HCT116 (cell line): ENCODE results near the gene CCL13. TPM values are rescaled to one million over a fixed set of nuclear protein-coding genes. Genes with fewer than 3 reads are reported as not detected.

Experiments
- ATAC-seq: fragments of 200-7000 bp; cut with Tn5 transposase; 2 replicates; pipeline ENCODE4 v1.9.1; 2020; ENCODE audit warnings: mild to moderate bottlenecking, moderate library complexity
- BruUV-seq: library from RNA; stranded (reverse); fragments of 400-500 nt; replicated peaks from 2 replicates; lab custom pipeline; 2021; lab: Mats Ljungman, UMichigan
- CTCF ChIA-PET: fragments of 300-600 bp; sonication (Branson Sonifier 250); formaldehyde crosslinking; loops from one replicate; lab custom pipeline; 2021; ENCODE audit warnings: antibody characterized with exemption; lab: Charles Lee
- POLR2A ChIA-PET: fragments of 300-600, 350-600 bp; sonication (Branson Sonifier 250); formaldehyde crosslinking; loops from one replicate; lab custom pipeline; 2021; ENCODE audit warnings: antibody characterized with exemption; lab: Charles Lee
- RAD21 ChIA-PET, 2 experiments: fragments of 300-600 bp; sonication (Branson Sonifier 250); formaldehyde crosslinking; loops; one replicate each; lab custom pipeline; 2023; ENCODE audit warnings: low total read pairs in 2 of 2; ENCODE audit not compliant: uncharacterized antibody in 2 of 2, unreplicated experiment in 2 of 2, low non-redundant PET in 1 of 2; lab: Charles Lee
- DNase-seq: peaks from one replicate; pipeline ENCODE4 v3.0.0-alpha.2; 2010; ENCODE audit warnings: low read depth, low spot score
- H2AFZ ChIP-seq: fragments of 200-600 bp; shearing (Covaris generic), sonication (generic); 2 replicates; pipeline ENCODE4 v1.6.1; 2017; ENCODE audit warnings: low read depth, mixed run types, mixed read lengths, antibody characterized with exemption, low read length; ENCODE audit not compliant: poor library complexity, severe bottlenecking
- H3K27ac ChIP-seq: 2 replicates; pipeline ENCODE4 v1.5.1; 2012; ENCODE audit warnings: low read depth, low read length
- H3K27me3 ChIP-seq: fragments of 200-600 bp; sonication (generic); 2 replicates; pipeline ENCODE4 v1.6.1; 2016; ENCODE audit warnings: mixed run types, low read length, mixed read lengths; ENCODE audit not compliant: insufficient read depth
- H3K36me3 ChIP-seq, 2 experiments: fragments of 200-500 bp in 1 of 2; fragments of 200-600 bp in 1 of 2; sonication (Bioruptor generic) in 1 of 2; sonication (generic) in 1 of 2; 2 replicates each; pipeline versions ENCODE4 v1.5.1 to v1.6.1; 2014 to 2016; ENCODE audit warnings: low read length in 2 of 2, inconsistent platforms in 1 of 2, mixed read lengths in 1 of 2, mixed run types in 1 of 2; ENCODE audit not compliant: insufficient read depth in 2 of 2, control insufficient read depth in 1 of 2
- H3K4me1 ChIP-seq, 2 experiments: fragments of 200-600 bp in 1 of 2; sonication (generic) in 1 of 2; 2 replicates each; pipeline versions ENCODE4 v1.5.1 to v1.6.1; 2012 to 2017; ENCODE audit warnings: low read length in 2 of 2, inconsistent platforms in 1 of 2, mild to moderate bottlenecking in 1 of 2, mixed read lengths in 1 of 2, mixed run types in 1 of 2, moderate library complexity in 1 of 2; ENCODE audit not compliant: insufficient read depth in 2 of 2, control insufficient read depth in 1 of 2
- H3K4me2 ChIP-seq: fragments of 200-600 bp; sonication (generic); 2 replicates; pipeline ENCODE4 v1.6.1; 2017; ENCODE audit warnings: mixed run types, low read length, mixed read lengths
- H3K4me3 ChIP-seq, 2 experiments: fragments of 200-600 bp in 1 of 2; sonication (generic) in 1 of 2; replicated peaks in 1 of 2; 2 replicates each; pipeline ENCODE4 v1.5.1; 2011 to 2016; ENCODE audit warnings: low read length in 2 of 2, control low read depth in 1 of 2, low read depth in 1 of 2, mild to moderate bottlenecking in 1 of 2, mixed read lengths in 1 of 2, mixed run types in 1 of 2
- H3K79me2 ChIP-seq: fragments of 200-600 bp; sonication (generic); 2 replicates; pipeline ENCODE4 v1.6.1; 2017; ENCODE audit warnings: mild to moderate bottlenecking, mixed run types, low read length, moderate library complexity, mixed read lengths; ENCODE audit not compliant: insufficient read depth
- H3K9ac ChIP-seq: fragments of 200-600 bp; sonication (generic); 2 replicates; pipeline ENCODE4 v1.6.1; 2016; ENCODE audit warnings: low read length, mixed read lengths
- H3K9me2 ChIP-seq: fragments of 200-600 bp; sonication (generic), shearing (Covaris generic); 2 replicates; pipeline ENCODE4 v1.6.1; 2017; ENCODE audit warnings: mixed run types, mild to moderate bottlenecking, moderate library complexity; ENCODE audit not compliant: insufficient read depth
- H3K9me3 ChIP-seq, 2 experiments: fragments of 200-500 bp in 1 of 2; fragments of 200-600 bp in 1 of 2; sonication (Bioruptor generic) in 1 of 2; sonication (generic) in 1 of 2; 2 replicates each; pipeline ENCODE4 v1.6.1; 2014 to 2017; ENCODE audit warnings: low read length in 2 of 2, mixed read lengths in 2 of 2, inconsistent platforms in 1 of 2, low read depth in 1 of 2, mild to moderate bottlenecking in 1 of 2, mixed run types in 1 of 2, moderate library complexity in 1 of 2; ENCODE audit not compliant: control insufficient read depth in 1 of 2, insufficient read depth in 1 of 2
- H4K20me1 ChIP-seq: fragments of 200-600 bp; sonication (generic), shearing (Covaris generic); 2 replicates; pipeline ENCODE4 v1.6.1; 2017; ENCODE audit warnings: mixed run types, mild to moderate bottlenecking, moderate library complexity; ENCODE audit not compliant: insufficient read depth
- EGR1 ChIP-seq: IDR thresholded peaks from 2 replicates; pipeline ENCODE4 v1.6.1; 2012; ENCODE audit warnings: low read depth
- ELF1 ChIP-seq: IDR thresholded peaks from 2 replicates; pipeline ENCODE4 v1.6.1; 2012; ENCODE audit warnings: low read depth, borderline replicate concordance
- SIN3A ChIP-seq: IDR thresholded peaks from 2 replicates; pipeline ENCODE4 v1.6.1; 2012; ENCODE audit warnings: low read depth
- TCF7L2 ChIP-seq: IDR thresholded peaks from 2 replicates; pipeline ENCODE4 v1.7.0; 2011; ENCODE audit warnings: borderline replicate concordance, inconsistent platforms; ENCODE audit not compliant: insufficient read depth, insufficient read length; ENCODE audit errors: extremely low read depth
- intact Hi-C: fragments of 100-400 bp; cut with micrococcal nuclease; formaldehyde crosslinking; loops from 2 replicates; pipeline ENCODE4 v1.10.0; 2022
- total RNA-seq: library from RNA; stranded (reverse); gene quantifications from one replicate; pipeline ENCODE4 v1.2.1, GENCODE V29; 2021; ENCODE audit not compliant: unreplicated experiment
- TF ChIP-seq, protein P1 (sequence below): IDR thresholded peaks from 2 replicates; pipeline ENCODE4 v1.6.1; 2011; ENCODE audit warnings: mild to moderate bottlenecking, low read length, moderate library complexity; ENCODE audit not compliant: insufficient replicate concordance; ENCODE audit errors: extremely low read depth
- TF ChIP-seq, protein P2 (sequence below): IDR thresholded peaks from 2 replicates; pipeline ENCODE4 v1.6.1; 2012; ENCODE audit warnings: low read depth
- TF ChIP-seq, protein P3 (sequence below), 3 experiments: fragments of 200-600 bp in 1 of 3; sonication (generic) in 1 of 3; IDR thresholded peaks in 2 of 3; conservative IDR thresholded peaks in 1 of 3; 2 replicates each; pipeline ENCODE4 v1.5.1; 2012 to 2017; ENCODE audit warnings: low read depth in 2 of 3, low read length in 2 of 3, antibody characterized with exemption in 1 of 3, borderline replicate concordance in 1 of 3, control low read depth in 1 of 3, mild to moderate bottlenecking in 1 of 3, mixed read lengths in 1 of 3, mixed run types in 1 of 3, moderate library complexity in 1 of 3; ENCODE audit not compliant: insufficient read depth in 1 of 3
- TF ChIP-seq, protein P4 (sequence below): IDR thresholded peaks from 2 replicates; pipeline ENCODE4 v1.6.1; 2012

Gene CCL13
- total RNA-seq, 1 experiment from 2014 or later: not detected

DNA sequence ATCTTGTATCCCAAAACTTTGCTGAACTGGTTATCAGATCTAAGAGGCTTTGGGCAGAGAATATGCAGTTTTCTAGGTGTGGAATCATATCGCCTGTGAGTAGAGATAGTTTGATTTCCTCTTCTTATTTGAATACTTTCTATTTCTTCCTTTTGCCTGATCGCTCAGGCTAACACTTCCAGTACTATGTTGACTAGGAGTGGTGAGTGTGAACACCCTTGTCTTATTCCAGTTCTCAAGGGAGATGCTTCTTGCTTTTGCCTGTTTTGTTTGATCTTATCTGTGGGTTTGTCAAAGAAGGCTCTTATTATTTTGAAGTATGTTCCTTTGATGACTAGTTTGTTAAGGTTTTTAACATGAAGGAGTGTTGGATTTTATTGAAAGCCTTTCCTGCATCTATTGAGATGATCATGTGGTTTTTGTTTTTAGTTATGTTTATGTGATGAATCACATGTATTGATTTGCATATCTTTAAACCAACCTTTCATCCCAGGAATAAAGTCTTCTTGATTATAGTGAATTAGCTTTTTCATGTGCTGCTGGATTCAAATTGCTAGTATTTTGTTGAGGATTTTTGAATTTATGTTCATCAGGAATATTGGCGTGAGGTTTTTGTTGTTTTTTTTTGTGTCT lies 17.0 kb upstream of the CCL13 start:
- Histone ChIP-seq H3K27me3 (0 out of 2 replicates have a peak, but pooled peaks cover 6% of the 10 kb centered on the region), H4K20me1 (no peaks in the 10 kb centered on the region; the same call in 1 of the 2 replicates), H3K9ac (no peak overlapping the region), H3K79me2 (no peaks in the 10 kb centered on the region), H3K36me3 (no peaks in the 10 kb centered on the region), H3K4me1 (no peaks in the 10 kb centered on the region), H3K27ac (no peak overlapping the region), H2AFZ (no peak overlapping the region), H3K9me3 (no peaks in the 10 kb centered on the region), H3K4me3 (no peak overlapping the region), H3K9me2 (no peaks in the 10 kb centered on the region), H3K4me2 (no peak overlapping the region)
- ChIA-PET CTCF (interaction anchor here (1.7 kb wide), 1 partner anchor 22 kb away, joined by 4 read pairs; no protein-coding TSS in a partner anchor), RAD21 (no interaction called here), POLR2A (no interaction called here)
- ATAC-seq: no peak
- BruUV-seq: no TSS peak
- TF ChIP-seq ELF1 (no peak), TCF7L2 (no peak), SIN3A (no peak), EGR1 (no peak)
- TF ChIP-seq, protein P1, sequence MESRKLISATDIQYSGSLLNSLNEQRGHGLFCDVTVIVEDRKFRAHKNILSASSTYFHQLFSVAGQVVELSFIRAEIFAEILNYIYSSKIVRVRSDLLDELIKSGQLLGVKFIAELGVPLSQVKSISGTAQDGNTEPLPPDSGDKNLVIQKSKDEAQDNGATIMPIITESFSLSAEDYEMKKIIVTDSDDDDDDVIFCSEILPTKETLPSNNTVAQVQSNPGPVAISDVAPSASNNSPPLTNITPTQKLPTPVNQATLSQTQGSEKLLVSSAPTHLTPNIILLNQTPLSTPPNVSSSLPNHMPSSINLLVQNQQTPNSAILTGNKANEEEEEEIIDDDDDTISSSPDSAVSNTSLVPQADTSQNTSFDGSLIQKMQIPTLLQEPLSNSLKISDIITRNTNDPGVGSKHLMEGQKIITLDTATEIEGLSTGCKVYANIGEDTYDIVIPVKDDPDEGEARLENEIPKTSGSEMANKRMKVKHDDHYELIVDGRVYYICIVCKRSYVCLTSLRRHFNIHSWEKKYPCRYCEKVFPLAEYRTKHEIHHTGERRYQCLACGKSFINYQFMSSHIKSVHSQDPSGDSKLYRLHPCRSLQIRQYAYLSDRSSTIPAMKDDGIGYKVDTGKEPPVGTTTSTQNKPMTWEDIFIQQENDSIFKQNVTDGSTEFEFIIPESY: no peak
- TF ChIP-seq, protein P2, sequence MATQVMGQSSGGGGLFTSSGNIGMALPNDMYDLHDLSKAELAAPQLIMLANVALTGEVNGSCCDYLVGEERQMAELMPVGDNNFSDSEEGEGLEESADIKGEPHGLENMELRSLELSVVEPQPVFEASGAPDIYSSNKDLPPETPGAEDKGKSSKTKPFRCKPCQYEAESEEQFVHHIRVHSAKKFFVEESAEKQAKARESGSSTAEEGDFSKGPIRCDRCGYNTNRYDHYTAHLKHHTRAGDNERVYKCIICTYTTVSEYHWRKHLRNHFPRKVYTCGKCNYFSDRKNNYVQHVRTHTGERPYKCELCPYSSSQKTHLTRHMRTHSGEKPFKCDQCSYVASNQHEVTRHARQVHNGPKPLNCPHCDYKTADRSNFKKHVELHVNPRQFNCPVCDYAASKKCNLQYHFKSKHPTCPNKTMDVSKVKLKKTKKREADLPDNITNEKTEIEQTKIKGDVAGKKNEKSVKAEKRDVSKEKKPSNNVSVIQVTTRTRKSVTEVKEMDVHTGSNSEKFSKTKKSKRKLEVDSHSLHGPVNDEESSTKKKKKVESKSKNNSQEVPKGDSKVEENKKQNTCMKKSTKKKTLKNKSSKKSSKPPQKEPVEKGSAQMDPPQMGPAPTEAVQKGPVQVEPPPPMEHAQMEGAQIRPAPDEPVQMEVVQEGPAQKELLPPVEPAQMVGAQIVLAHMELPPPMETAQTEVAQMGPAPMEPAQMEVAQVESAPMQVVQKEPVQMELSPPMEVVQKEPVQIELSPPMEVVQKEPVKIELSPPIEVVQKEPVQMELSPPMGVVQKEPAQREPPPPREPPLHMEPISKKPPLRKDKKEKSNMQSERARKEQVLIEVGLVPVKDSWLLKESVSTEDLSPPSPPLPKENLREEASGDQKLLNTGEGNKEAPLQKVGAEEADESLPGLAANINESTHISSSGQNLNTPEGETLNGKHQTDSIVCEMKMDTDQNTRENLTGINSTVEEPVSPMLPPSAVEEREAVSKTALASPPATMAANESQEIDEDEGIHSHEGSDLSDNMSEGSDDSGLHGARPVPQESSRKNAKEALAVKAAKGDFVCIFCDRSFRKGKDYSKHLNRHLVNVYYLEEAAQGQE: no peak
- TF ChIP-seq, protein P3, sequence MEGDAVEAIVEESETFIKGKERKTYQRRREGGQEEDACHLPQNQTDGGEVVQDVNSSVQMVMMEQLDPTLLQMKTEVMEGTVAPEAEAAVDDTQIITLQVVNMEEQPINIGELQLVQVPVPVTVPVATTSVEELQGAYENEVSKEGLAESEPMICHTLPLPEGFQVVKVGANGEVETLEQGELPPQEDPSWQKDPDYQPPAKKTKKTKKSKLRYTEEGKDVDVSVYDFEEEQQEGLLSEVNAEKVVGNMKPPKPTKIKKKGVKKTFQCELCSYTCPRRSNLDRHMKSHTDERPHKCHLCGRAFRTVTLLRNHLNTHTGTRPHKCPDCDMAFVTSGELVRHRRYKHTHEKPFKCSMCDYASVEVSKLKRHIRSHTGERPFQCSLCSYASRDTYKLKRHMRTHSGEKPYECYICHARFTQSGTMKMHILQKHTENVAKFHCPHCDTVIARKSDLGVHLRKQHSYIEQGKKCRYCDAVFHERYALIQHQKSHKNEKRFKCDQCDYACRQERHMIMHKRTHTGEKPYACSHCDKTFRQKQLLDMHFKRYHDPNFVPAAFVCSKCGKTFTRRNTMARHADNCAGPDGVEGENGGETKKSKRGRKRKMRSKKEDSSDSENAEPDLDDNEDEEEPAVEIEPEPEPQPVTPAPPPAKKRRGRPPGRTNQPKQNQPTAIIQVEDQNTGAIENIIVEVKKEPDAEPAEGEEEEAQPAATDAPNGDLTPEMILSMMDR (IDR thresholded peaks at IDR 0.05 in 2 of 3, conservative IDR thresholded peaks at IDR 0.05 in 1 of 3; ENCODE audit: borderline replicate concordance in 1 of 3, insufficient read depth in 1 of 3, low read depth in 2 of 3, low read length in 2 of 3): no peak
- TF ChIP-seq, protein P4, sequence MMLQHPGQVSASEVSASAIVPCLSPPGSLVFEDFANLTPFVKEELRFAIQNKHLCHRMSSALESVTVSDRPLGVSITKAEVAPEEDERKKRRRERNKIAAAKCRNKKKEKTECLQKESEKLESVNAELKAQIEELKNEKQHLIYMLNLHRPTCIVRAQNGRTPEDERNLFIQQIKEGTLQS: no peak
- intact Hi-C loops: no loop called here
- no peak for DNase-seq
